Breast epithelium (tissue), 4 donors: ENCODE measurements around the gene FCGBP. TPM values are rescaled to one million over a fixed set of nuclear protein-coding genes. Genes with fewer than 3 reads are reported as not detected.
"Not testable (repeated sequence)": the region's sequence is repeated elsewhere in the genome, so short reads cannot be mapped to it uniquely, and the experiment has no call there.

Source experiments
- DNase-seq, 2 donors: peaks; one replicate each; pipeline ENCODE4 v3.0.0-alpha.2; 2019; ENCODE audit warnings: low spot score in 2 of 2
- H3K27ac ChIP-seq, 2 donors: fragments of 200-600 bp; sonication (generic) in 1 of 2; one replicate each; pipeline ENCODE4 v1.5.1; 2016 to 2019; ENCODE audit warnings: mild to moderate bottlenecking in 1 of 2
- H3K27me3 ChIP-seq, 2 donors: fragments of 200-600 bp; sonication (generic) in 1 of 2; one replicate each; pipeline versions ENCODE4 v1.5.1 to v1.6.0; 2017 to 2019; ENCODE audit warnings: control low read depth in 1 of 2, mild to moderate bottlenecking in 1 of 2
- H3K36me3 ChIP-seq: fragments of 200-600 bp; one replicate; pipeline ENCODE4 v1.5.1; 2019
- H3K4me1 ChIP-seq, 2 donors: fragments of 200-600 bp; sonication (generic); one replicate each; pipeline ENCODE4 v1.5.1; 2016 to 2019; ENCODE audit warnings: control low read depth in 1 of 2
- H3K4me3 ChIP-seq, 3 donors: fragments of 200-600 bp; sonication (generic); 1 replicate in 2 of 3; 2 replicates in 1 of 3; pipeline ENCODE4 v1.5.1; 2016 to 2019; ENCODE audit warnings: mild to moderate bottlenecking in 3 of 3, moderate library complexity in 2 of 3
- H3K9me3 ChIP-seq, 2 donors: fragments of 200-600 bp; sonication (generic) in 1 of 2; one replicate each; pipeline ENCODE4 v1.5.1; 2016 to 2019; ENCODE audit warnings: control low read depth in 1 of 2
- CTCF ChIP-seq, 3 donors: fragments of 450-650 bp; IDR thresholded peaks; one replicate each; pipeline ENCODE4 v1.5.1; 2016 to 2017; ENCODE audit warnings: antibody characterized with exemption in 3 of 3, mild to moderate bottlenecking in 3 of 3, moderate library complexity in 3 of 3
- POLR2A ChIP-seq: fragments of 450-650 bp; IDR thresholded peaks from one replicate; pipeline ENCODE4 v1.6.1; 2016; ENCODE audit warnings: antibody characterized with exemption, mild to moderate bottlenecking, moderate library complexity
- POLR2AphosphoS5 ChIP-seq, 3 donors: sonication (generic); formaldehyde crosslinking; IDR thresholded peaks; one replicate each; pipeline ENCODE4 v1.6.1; 2017; ENCODE audit warnings: antibody characterized with exemption in 3 of 3
- intact Hi-C: fragments of 100-400 bp; cut with DNase I; formaldehyde crosslinking; loops from one replicate; pipeline ENCODE4 v1.15.1; 2023; ENCODE audit warnings: low total_unique reads
- total RNA-seq, 3 donors: library from RNA; depleted of rRNA; stranded (reverse); fragments of >200 nt; gene quantifications; one replicate each; pipeline ENCODE4 v1.1.0, GENCODE V29; 2016

FCGBP gene
- total RNA-seq, 3 donors from 2014 or later = 25.9 to 77.3 (median 28.2) TPM

GRCh38 chr19:39890755-39891551, 43.5 kb downstream of the FCGBP start:
- no peak for DNase-seq
- intact Hi-C loops = no loop called here

GRCh38 chr19:39889872-39890754, 44.3 kb downstream of the FCGBP start:
- DNase-seq, intact Hi-C loops, H3K36me3 ChIP-seq, H3K4me3 ChIP-seq, H3K4me1 ChIP-seq, H3K27ac ChIP-seq, H3K9me3 ChIP-seq, H3K27me3 ChIP-seq: not testable (repeated sequence)

More at GRCh38 chr19:39890755-39891551, 43.5 kb downstream of the FCGBP start:
- TF ChIP-seq POLR2AphosphoS5 (IDR thresholded peaks at IDR 0.05) (no peak), CTCF (IDR thresholded peaks at IDR 0.05) (no peak), POLR2A (no peak)
- Histone ChIP-seq H3K27ac (no peak overlapping the region), H3K9me3 (no peaks in the 10 kb centered on the region), H3K36me3 (no peaks in the 10 kb centered on the region), H3K27me3 (peaks cover 0 to 3% of the 10 kb centered on the region in 2 donors), H3K4me1 (no peaks in the 10 kb centered on the region), H3K4me3 (no peak overlapping the region)

- H3K27ac ChIP-seq, H3K4me1 ChIP-seq, H3K27me3 ChIP-seq, H3K9me3 ChIP-seq, H3K36me3 ChIP-seq, DNase-seq, intact Hi-C loops, H3K4me3 ChIP-seq: not testable (repeated sequence)
Observed at GRCh38 chr19:39887456-39887951, 46.9 kb downstream of the FCGBP start.

- DNase-seq, H3K9me3 ChIP-seq, H3K4me1 ChIP-seq, H3K27ac ChIP-seq, H3K27me3 ChIP-seq, intact Hi-C loops, H3K4me3 ChIP-seq, H3K36me3 ChIP-seq: not testable (repeated sequence)
Observed at GRCh38 chr19:39885821-39886554, 48.4 kb downstream of the FCGBP start.

- H3K27me3 ChIP-seq, H3K36me3 ChIP-seq, H3K9me3 ChIP-seq, H3K27ac ChIP-seq, H3K4me1 ChIP-seq, H3K4me3 ChIP-seq, DNase-seq, intact Hi-C loops: not testable (repeated sequence)
Observed at GRCh38 chr19:39884721-39885120, 49.7 kb downstream of the FCGBP start.

Other genes starting within 250 kb of the FCGBP start
- gene LGALS14, start 230.2 kb downstream of the FCGBP start, total RNA-seq = not detected
- not detected for gene CLC, start 196.6 kb downstream of the FCGBP start, total RNA-seq
- gene LEUTX, start 155.8 kb downstream of the FCGBP start, total RNA-seq = not detected
- 10 to 100 TPM in 1 of 3 donors, 1 to 10 TPM in 2; 6.2 to 12.1 (median 7.0) TPM for gene DYRK1B, start 100.5 kb downstream of the FCGBP start, total RNA-seq
- 100 to 1,000 TPM; 111 to 217 (median 145) TPM for gene FBL, start 88.3 kb downstream of the FCGBP start, total RNA-seq
- 10 to 100 TPM; 61.4 to 71.0 (median 70.8) TPM for gene PSMC4, start 36.5 kb upstream of the FCGBP start, total RNA-seq
- 1 to 10 TPM; 4.3 to 9.7 (median 8.8) TPM for gene ZNF546, start 62.4 kb upstream of the FCGBP start, total RNA-seq
- gene ZNF780B, start 121.6 kb upstream of the FCGBP start, total RNA-seq = 10 to 100 TPM; 12.5 to 30.4 (median 28.8) TPM
- 10 to 100 TPM in 2 of 3 donors, 1 to 10 TPM in 1; 6.2 to 26.8 (median 14.4) TPM for gene ZNF780A, start 156.3 kb upstream of the FCGBP start, total RNA-seq